PC-9 (cell line): ENCODE data around the gene LMBR1. TPM values are rescaled to one million over a fixed set of nuclear protein-coding genes. Genes with fewer than 3 reads are reported as not detected.

ENCODE experiments used
- BruUV-seq: library from RNA; stranded (reverse); fragments of 400-500 nt; replicated peaks from 2 replicates; lab custom pipeline; 2021; lab: Mats Ljungman, UMichigan
- CTCF ChIA-PET: fragments of 300-600 bp; sonication (Branson Sonifier 250); formaldehyde crosslinking; loops from one replicate; lab custom pipeline; 2022; ENCODE audit warnings: antibody characterized with exemption; lab: Charles Lee
- POLR2A ChIA-PET: fragments of 300-600 bp; sonication (Branson Sonifier 250); formaldehyde crosslinking; loops from one replicate; lab custom pipeline; 2022; ENCODE audit warnings: antibody characterized with exemption; ENCODE audit not compliant: unreplicated experiment; lab: Charles Lee
- DNase-seq, 2 experiments: peaks; one replicate each; pipeline versions ENCODE4 v3.0.0 to v3.0.0-alpha.2; 2015 to 2022; ENCODE audit warnings: mixed read lengths in 1 of 2
- H2AFZ ChIP-seq: fragments of 200-600 bp; sonication (generic); 2 replicates; pipeline ENCODE4 v1.8.1; 2017; ENCODE audit warnings: antibody characterized with exemption
- H3F3A ChIP-seq: fragments of 200-600 bp; sonication (generic); 2 replicates; pipeline ENCODE4 v1.8.1; 2017; ENCODE audit warnings: antibody characterized with exemption, mild to moderate bottlenecking, low read depth; ENCODE audit not compliant: insufficient read depth
- H3K27ac ChIP-seq: fragments of 200-600 bp; sonication (generic); 2 replicates; pipeline ENCODE4 v1.6.1; 2016; ENCODE audit warnings: mixed run types
- H3K27me3 ChIP-seq: fragments of 200-600 bp; sonication (generic); 2 replicates; pipeline ENCODE4 v1.6.1; 2016; ENCODE audit warnings: low read depth, mixed run types; ENCODE audit not compliant: insufficient read depth
- H3K36me3 ChIP-seq: fragments of 200-600 bp; sonication (generic); 2 replicates; pipeline ENCODE4 v1.6.1; 2016; ENCODE audit warnings: low read depth, mixed run types
- H3K4me1 ChIP-seq: fragments of 200-600 bp; sonication (generic); replicated peaks from 2 replicates; pipeline ENCODE4 v1.6.1; 2016; ENCODE audit warnings: mixed run types; ENCODE audit not compliant: insufficient read depth
- H3K4me2 ChIP-seq: fragments of 200-600 bp; sonication (generic); 2 replicates; pipeline ENCODE4 v1.6.1; 2017; ENCODE audit warnings: mixed run types
- H3K4me3 ChIP-seq: fragments of 200-600 bp; sonication (generic); 2 replicates; pipeline ENCODE4 v1.6.1; 2016; ENCODE audit warnings: mixed run types
- H3K79me2 ChIP-seq: fragments of 200-600 bp; sonication (generic); 2 replicates; pipeline ENCODE4 v1.6.1; 2017; ENCODE audit warnings: low read depth, mixed run types
- H3K9me2 ChIP-seq: fragments of 200-600 bp; sonication (generic); 2 replicates; pipeline ENCODE4 v1.8.1; 2017; ENCODE audit warnings: mild to moderate bottlenecking; ENCODE audit not compliant: insufficient read depth
- H3K9me3 ChIP-seq: fragments of 200-600 bp; sonication (generic); 2 replicates; pipeline ENCODE4 v1.8.1; 2016; ENCODE audit warnings: low read depth; ENCODE audit not compliant: insufficient read depth
- H4K20me1 ChIP-seq: fragments of 200-600 bp; sonication (generic); 2 replicates; pipeline ENCODE4 v1.8.1; 2017; ENCODE audit not compliant: insufficient read depth
- CTCF ChIP-seq: fragments of 200-600 bp; sonication (generic); conservative IDR thresholded peaks from 2 replicates; pipeline ENCODE4 v1.6.1; 2017; ENCODE audit warnings: mixed run types, antibody characterized with exemption, mild to moderate bottlenecking, moderate library complexity
- EZH2 ChIP-seq: fragments of 200-600 bp; sonication (generic); IDR thresholded peaks from 2 replicates; pipeline ENCODE4 v1.8.0; 2017; ENCODE audit warnings: antibody characterized with exemption, low read depth
- intact Hi-C: fragments of 100-400 bp; cut with micrococcal nuclease; formaldehyde crosslinking; loops from one replicate; pipeline ENCODE4 v1.10.0; 2022; ENCODE audit not compliant: unreplicated experiment
- total RNA-seq: library from RNA; stranded (reverse); gene quantifications from 2 replicates; pipeline ENCODE4 v1.2.3, GENCODE V29; 2021

Gene LMBR1
- total RNA-seq, 1 experiment from 2014 or later = 85.0 TPM

GRCh38 chr7:156759579-156760202 is 133.3 kb downstream of the LMBR1 start:
- CTCF ChIA-PET = no interaction called here
- Histone ChIP-seq H3K9me2 (no peaks in the 10 kb centered on the region), H2AFZ (no peak overlapping the region), H3K79me2 (no peaks in the 10 kb centered on the region), H4K20me1 (no peaks in the 10 kb centered on the region), H3K4me1 (no peaks in the 10 kb centered on the region), H3K27me3 (no peaks in the 10 kb centered on the region), H3K4me3 (no peak overlapping the region), H3F3A (peaks cover under 1% of the 10 kb centered on the region; the same call in 1 of the 2 replicates), H3K4me2 (no peak overlapping the region), H3K9me3 (peaks cover 10% of the 10 kb centered on the region; the same call in 1 of the 2 replicates), H3K36me3 (peaks cover 19% of the 10 kb centered on the region), H3K27ac (no peak overlapping the region)
- BruUV-seq = no TSS peak
- POLR2A ChIA-PET = no interaction called here
- TF ChIP-seq CTCF = no peak
- no peak for TF ChIP-seq EZH2
- intact Hi-C loops = no loop called here
- DNase-seq = no peak

GRCh38 chr7:156759143-156759542 is 133.8 kb downstream of the LMBR1 start:
- POLR2A ChIA-PET = no interaction called here
- no peaks in the 10 kb centered on the region for H3K9me2 ChIP-seq
- intact Hi-C loops = no loop called here

DNA sequence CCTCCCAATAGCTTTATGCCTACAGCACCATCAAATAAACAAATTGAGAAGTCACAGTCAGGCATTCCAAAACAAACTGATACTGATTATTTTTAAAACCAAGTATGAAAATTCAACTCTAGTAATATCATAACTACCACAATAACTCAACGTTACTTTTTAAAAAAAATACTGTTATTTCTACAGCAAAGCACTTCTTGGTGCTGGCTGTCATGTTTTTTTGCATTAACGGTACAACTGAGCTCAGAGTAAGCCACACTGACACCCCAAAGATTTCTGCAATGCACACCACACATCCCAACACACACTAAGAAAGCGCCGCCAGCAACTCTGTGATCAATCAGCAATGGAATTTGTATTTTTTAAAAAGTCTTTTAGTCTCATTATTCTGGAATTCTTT is 138.8 kb downstream of the LMBR1 start:
- Histone ChIP-seq H4K20me1 (no peaks in the 10 kb centered on the region), H2AFZ (no peak overlapping the region), H3K9me2 (no peaks in the 10 kb centered on the region), H3F3A (no peaks in the 10 kb centered on the region), H3K4me3 (no peak overlapping the region), H3K36me3 (no peaks in the 10 kb centered on the region; the same call in 1 of the 2 replicates), H3K27ac (no peak overlapping the region), H3K9me3 (no peaks in the 10 kb centered on the region; the same call in 1 of the 2 replicates), H3K4me1 (no peaks in the 10 kb centered on the region), H3K4me2 (no peak overlapping the region), H3K79me2 (no peaks in the 10 kb centered on the region), H3K27me3 (no peaks in the 10 kb centered on the region)
- CTCF ChIA-PET = no interaction called here
- intact Hi-C loops = no loop called here
- no TSS peak for BruUV-seq
- POLR2A ChIA-PET = interaction anchor here (0.6 kb wide), 1 partner anchor 493 kb away, joined by 3 read pairs; no protein-coding TSS in a partner anchor
- TF ChIP-seq EZH2 (no peak), CTCF (no peak)
- no peak for DNase-seq

More at GRCh38 chr7:156759143-156759542, 133.8 kb downstream of the LMBR1 start:
- no peak overlapping the region for H3K4me3 ChIP-seq
- H4K20me1 ChIP-seq = no peaks in the 10 kb centered on the region
- TF ChIP-seq CTCF (no peak), EZH2 (no peak)
- no peak overlapping the region for H3K4me2 ChIP-seq
- CTCF ChIA-PET = no interaction called here
- BruUV-seq = no TSS peak
- H2AFZ ChIP-seq = no peak overlapping the region
- H3K27me3 ChIP-seq = no peaks in the 10 kb centered on the region
- H3K79me2 ChIP-seq = no peaks in the 10 kb centered on the region
- no peaks in the 10 kb centered on the region for H3K4me1 ChIP-seq
- H3K36me3 ChIP-seq = peaks cover 19% of the 10 kb centered on the region
- no peak overlapping the region for H3K27ac ChIP-seq
- H3K9me3 ChIP-seq = peaks cover 10% of the 10 kb centered on the region; the same call in 1 of the 2 replicates
- H3F3A ChIP-seq = no peaks in the 10 kb centered on the region
- no peak for DNase-seq
